ENCODE measurements around the gene DCHS1. TPM values are rescaled to one million over a fixed set of nuclear protein-coding genes. Genes with fewer than 3 reads are reported as not detected.

DCHS1 gene
- total and polyA plus RNA-seq, 3 experiments from 2014 or later: 0.89 to 1.5 (median 0.96) TPM

DNA sequence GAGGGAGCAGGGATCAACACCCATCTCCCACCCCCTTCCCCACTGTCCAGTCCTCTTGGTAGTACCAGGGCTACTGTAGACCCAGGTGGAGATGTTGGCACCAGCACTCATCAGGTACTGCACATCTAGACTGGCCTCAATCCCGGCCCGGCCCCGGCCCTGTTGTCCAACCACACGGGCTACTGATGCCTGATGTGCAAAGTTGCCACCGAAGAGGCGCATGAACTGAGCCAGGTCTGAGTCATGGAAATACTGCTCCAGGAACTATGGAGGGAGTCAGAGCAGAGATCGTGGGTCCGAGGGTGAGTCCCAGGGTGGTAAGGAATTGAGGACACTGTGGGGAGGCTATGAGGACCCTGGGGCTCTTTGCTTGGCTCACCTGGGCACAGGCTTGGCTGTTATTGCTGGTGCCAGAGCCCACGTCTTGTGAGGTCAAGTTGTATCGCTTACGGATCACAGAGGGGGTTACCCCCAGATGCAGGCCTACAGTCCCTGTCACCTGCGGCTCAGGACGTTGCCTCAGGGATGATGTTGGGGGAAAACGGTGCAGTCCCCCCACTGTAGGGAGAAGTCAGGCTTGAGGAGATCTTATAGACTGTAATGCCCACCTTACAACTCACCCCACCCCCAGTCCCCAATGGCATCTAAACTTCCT lies 38.9 kb downstream of the DCHS1 start:
- peak overlapping the region in 4 of 7 donors; percentile 20 to 74 (median 46) for H3K4me3 Mint-ChIP-seq
- Histone ChIP-seq H3K27ac (ENCODE audit: low read depth, low read length) (no peak overlapping the region), H3K9me3 (ENCODE audit: low read length) (no peaks in the 10 kb centered on the region), H3K4me1 (ENCODE audit: insufficient read depth, low read length) (peaks cover 29% of the 10 kb centered on the region), H3K36me3 (ENCODE audit: insufficient read depth, low read length) (peaks cover 9% of the 10 kb centered on the region), H3K4me3 (ENCODE audit: low read length) (no peak overlapping the region), H3K27me3 (ENCODE audit: insufficient read depth, low read length, poor library complexity, severe bottlenecking) (no peaks in the 10 kb centered on the region)
- CTCF ChIA-PET: interaction anchor here (4.5 kb wide), 1 partner anchor 13 kb away, joined by 42 read pairs; the partner anchor contains the start of genes ILK and RRP8
- DNase-seq: no peak
- peak overlapping the region in 4 of 8 donors; percentile 31 to 55 (median 48) for H3K27ac Mint-ChIP-seq
- POLR2A ChIA-PET: no interaction called here
- H3K36me3 Mint-ChIP-seq: peaks cover 0 to 11% (median 3%) of the 10 kb centered on the region in 3 donors
- peaks cover 9 to 13% (median 13%) of the 10 kb centered on the region in 3 donors for H3K4me1 Mint-ChIP-seq
- no peaks in the 10 kb centered on the region for H3K9me3 Mint-ChIP-seq
- H3K27me3 Mint-ChIP-seq: peaks cover 0 to 1% of the 10 kb centered on the region in 2 donors

DNA sequence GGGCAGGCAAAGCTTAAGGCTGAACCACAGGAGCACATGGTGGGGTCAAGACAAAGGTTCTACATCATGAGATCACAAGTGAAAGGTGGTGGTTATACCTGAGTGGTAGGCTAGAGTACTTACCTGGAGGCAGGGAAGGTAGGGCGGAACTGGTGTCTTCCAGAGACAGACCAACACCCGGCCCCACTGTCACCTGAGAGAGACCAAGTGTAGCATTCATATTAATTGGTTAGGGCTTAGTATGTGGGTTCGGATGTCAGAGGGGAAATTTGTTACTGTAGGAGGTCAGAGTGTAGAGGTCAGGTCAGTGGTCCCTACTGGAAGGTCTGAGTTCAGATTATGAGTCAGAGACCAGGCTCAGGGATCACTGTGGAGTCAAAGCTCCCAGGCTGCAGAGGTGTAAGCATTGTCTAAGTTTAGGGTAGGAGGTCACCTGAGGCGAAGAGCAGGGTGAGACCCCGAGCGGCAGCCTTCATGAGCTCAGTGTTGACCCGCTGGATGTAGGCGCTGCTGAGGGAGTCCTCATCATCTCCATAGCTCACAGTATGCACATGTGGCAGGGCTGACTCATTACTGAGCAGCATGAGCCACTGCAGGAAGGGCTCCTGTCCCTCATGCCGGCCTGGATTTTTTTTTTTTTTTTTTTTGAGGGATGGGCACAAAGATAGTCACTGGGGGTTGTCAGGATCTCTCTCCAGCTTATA lies 39.6 kb downstream of the DCHS1 start:
- peak overlapping the region in 5 of 8 donors; percentile 36 to 66 (median 49) for H3K27ac Mint-ChIP-seq
- ChIA-PET CTCF (interaction anchor here (1.1 to 4.5 kb wide), 2 partner anchors 13 to 67 kb away, joined by 5 to 42 read pairs; partner anchors contain the start of genes ILK, MRPL17 and RRP8), POLR2A (no interaction called here)
- H3K27ac ChIP-seq (ENCODE audit: low read depth, low read length): no peak overlapping the region
- peaks cover 15 to 19% (median 19%) of the 10 kb centered on the region in 3 donors for H3K4me1 Mint-ChIP-seq
- H3K4me1 ChIP-seq (ENCODE audit: insufficient read depth, low read length): peaks cover 33% of the 10 kb centered on the region
- H3K36me3 ChIP-seq (ENCODE audit: insufficient read depth, low read length): peaks cover 9% of the 10 kb centered on the region
- H3K9me3 Mint-ChIP-seq: no peaks in the 10 kb centered on the region
- no peaks in the 10 kb centered on the region for H3K27me3 Mint-ChIP-seq
- no peaks in the 10 kb centered on the region for H3K27me3 ChIP-seq (ENCODE audit: insufficient read depth, low read length, poor library complexity, severe bottlenecking)
- DNase-seq: no peak
- no peaks in the 10 kb centered on the region for H3K9me3 ChIP-seq (ENCODE audit: low read length)
- no peak overlapping the region for H3K4me3 ChIP-seq (ENCODE audit: low read length)
- H3K36me3 Mint-ChIP-seq: peaks cover 0 to 11% (median 10%) of the 10 kb centered on the region in 3 donors
- H3K4me3 Mint-ChIP-seq: peak overlapping the region in 4 of 7 donors; percentile 1 to 68 (median 54)

GRCh38 chr11:6615046-6615445 lies 40.6 kb downstream of the DCHS1 start:
- Histone ChIP-seq H3K4me1 (ENCODE audit: insufficient read depth, low read length) (peaks cover 41% of the 10 kb centered on the region), H3K27me3 (ENCODE audit: insufficient read depth, low read length, poor library complexity, severe bottlenecking) (no peaks in the 10 kb centered on the region), H3K4me3 (ENCODE audit: low read length) (no peak overlapping the region), H3K9me3 (ENCODE audit: low read length) (no peaks in the 10 kb centered on the region), H3K27ac (ENCODE audit: low read depth, low read length) (no peak overlapping the region), H3K36me3 (ENCODE audit: insufficient read depth, low read length) (peaks cover 18% of the 10 kb centered on the region)
- H3K4me3 Mint-ChIP-seq: peak overlapping the region in 1 of 7 donors; percentile 68
- CTCF ChIA-PET: interaction anchor here (1.1 kb wide), 2 partner anchors 68 kb away, joined by 4 to 5 read pairs; partner anchors contain the start of gene MRPL17
- H3K36me3 Mint-ChIP-seq: peaks cover 0 to 20% (median 15%) of the 10 kb centered on the region in 3 donors
- peaks cover 25 to 29% (median 28%) of the 10 kb centered on the region in 3 donors for H3K4me1 Mint-ChIP-seq
- H3K9me3 Mint-ChIP-seq: no peaks in the 10 kb centered on the region
- no peaks in the 10 kb centered on the region for H3K27me3 Mint-ChIP-seq
- POLR2A ChIA-PET: no interaction called here
- no peak for DNase-seq
- peak overlapping the region in 3 of 8 donors; percentile 10 to 38 (median 20) for H3K27ac Mint-ChIP-seq

GRCh38 chr11:6614446-6614845 lies 41.2 kb downstream of the DCHS1 start:
- Histone ChIP-seq H3K9me3 (ENCODE audit: low read length) (no peaks in the 10 kb centered on the region), H3K27me3 (ENCODE audit: insufficient read depth, low read length, poor library complexity, severe bottlenecking) (no peaks in the 10 kb centered on the region), H3K4me1 (ENCODE audit: insufficient read depth, low read length) (peaks cover 36% of the 10 kb centered on the region), H3K27ac (ENCODE audit: low read depth, low read length) (no peak overlapping the region), H3K36me3 (ENCODE audit: insufficient read depth, low read length) (peaks cover 24% of the 10 kb centered on the region), H3K4me3 (ENCODE audit: low read length) (no peak overlapping the region)
- CTCF ChIA-PET: interaction anchor here (0.5 to 1.1 kb wide), 2 partner anchors 53 to 69 kb away, joined by 3 to 4 read pairs; partner anchors contain the start of gene MRPL17
- peaks cover 31 to 35% (median 32%) of the 10 kb centered on the region in 3 donors for H3K4me1 Mint-ChIP-seq
- peak overlapping the region in 1 of 8 donors; percentile 17 for H3K27ac Mint-ChIP-seq
- no peak for DNase-seq
- H3K4me3 Mint-ChIP-seq: no peak overlapping the region
- H3K9me3 Mint-ChIP-seq: no peaks in the 10 kb centered on the region
- POLR2A ChIA-PET: no interaction called here
- peaks cover 0 to 26% (median 18%) of the 10 kb centered on the region in 3 donors for H3K36me3 Mint-ChIP-seq
- no peaks in the 10 kb centered on the region for H3K27me3 Mint-ChIP-seq

- H3K4me1 ChIP-seq (ENCODE audit: insufficient read depth, low read length): peaks cover 41% of the 10 kb centered on the region
- Mint-ChIP-seq H3K36me3 (peaks cover 0 to 35% (median 23%) of the 10 kb centered on the region in 3 donors), H3K27me3 (no peaks in the 10 kb centered on the region), H3K27ac (no peak overlapping the region), H3K9me3 (no peaks in the 10 kb centered on the region), H3K4me3 (no peak overlapping the region), H3K4me1 (peaks cover 37 to 40% (median 37%) of the 10 kb centered on the region in 3 donors)
- DNase-seq: no peak
- H3K27ac ChIP-seq (ENCODE audit: low read depth, low read length): no peak overlapping the region
- ChIA-PET CTCF (interaction anchor here (1.1 to 7.8 kb wide), 8 partner anchors 8 to 132 kb away, joined by 3 to 68 read pairs (median 4); partner anchors contain the start of gene MRPL17), POLR2A (interaction anchor here (1.0 to 2.4 kb wide), 3 partner anchors 58 to 223 kb away, joined by 4 to 6 read pairs (median 6); partner anchors contain the start of gene SMPD1)
- peaks cover 34% of the 10 kb centered on the region for H3K36me3 ChIP-seq (ENCODE audit: insufficient read depth, low read length)
- no peaks in the 10 kb centered on the region for H3K27me3 ChIP-seq (ENCODE audit: insufficient read depth, low read length, poor library complexity, severe bottlenecking)
- no peaks in the 10 kb centered on the region for H3K9me3 ChIP-seq (ENCODE audit: low read length)
- no peak overlapping the region for H3K4me3 ChIP-seq (ENCODE audit: low read length)
These were observed 42.1 kb downstream of the DCHS1 start for GRCh38 chr11:6613496-6613895.

DNA sequence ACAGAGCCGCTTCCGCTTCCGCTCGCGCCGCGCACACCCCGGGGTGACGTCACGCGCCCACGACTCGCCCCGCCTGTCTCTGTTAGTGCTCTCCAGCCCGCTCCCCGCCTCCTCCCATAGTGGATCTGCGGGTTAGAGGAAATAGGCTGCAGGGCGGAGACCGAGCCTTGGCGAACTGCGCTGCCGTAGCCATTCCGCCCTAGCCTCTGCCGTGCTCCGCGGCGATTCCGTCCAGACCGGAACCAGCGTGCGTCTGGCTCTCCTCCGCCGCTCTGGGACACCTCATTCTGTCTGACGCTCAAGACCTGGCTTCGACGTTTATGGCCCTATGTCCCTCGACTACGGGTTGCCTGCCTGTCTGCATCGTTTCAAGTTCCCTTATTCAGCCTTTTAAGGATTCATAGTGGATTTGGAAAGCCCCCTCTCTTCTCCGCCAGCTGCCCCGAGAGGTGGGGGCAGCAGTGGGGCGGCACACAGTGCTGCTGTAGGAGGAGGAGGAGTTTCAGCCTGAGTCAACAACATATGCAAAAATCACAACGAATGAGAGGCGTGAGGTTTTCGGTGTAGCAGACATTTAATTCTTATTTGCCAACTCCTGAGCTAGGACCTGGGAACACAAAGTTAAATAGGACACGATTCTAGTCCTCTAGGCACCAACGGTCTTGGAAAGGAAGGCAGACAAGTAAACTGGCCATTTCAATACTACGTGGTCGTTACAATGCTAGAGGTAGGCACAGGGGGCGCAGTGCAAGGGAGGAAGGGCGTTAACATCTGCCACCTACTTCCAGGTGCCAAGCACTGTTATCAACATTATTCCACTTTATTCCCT lies 43.2 kb downstream of the DCHS1 start, which contains the start of gene TAF10:
Gene TAF10 (minus strand): TSS at position 4 of the 829 bp plus-strand sequence. CDS start 27 bp downstream, outside the sequence.
- H3K9me3 Mint-ChIP-seq: no peaks in the 10 kb centered on the region
- H3K4me3 ChIP-seq (ENCODE audit: low read length): peak within 1 kb of the TSS; percentile 93
- H3K4me3 Mint-ChIP-seq: peak within 1 kb of the TSS in 6 of 7 donors; percentile 89 to 95 (median 90)
- peak within 1 kb of the TSS in 7 of 8 donors; percentile 93 to 99 (median 97) for H3K27ac Mint-ChIP-seq
- CTCF ChIA-PET: interaction anchor here (0.7 to 7.8 kb wide), 17 partner anchors 8 to 233 kb away, joined by 3 to 68 read pairs (median 4); partner anchors contain the start of genes ARFIP2, ILK, MRPL17 and RRP8
- peak within 1 kb of the TSS; percentile 98 for H3K27ac ChIP-seq (ENCODE audit: low read depth, low read length)
- peaks cover 42% of the 10 kb centered on the region for H3K4me1 ChIP-seq (ENCODE audit: insufficient read depth, low read length)
- peak; percentile 94 to 97 (median 95) for DNase-seq
- H3K27me3 ChIP-seq (ENCODE audit: insufficient read depth, low read length, poor library complexity, severe bottlenecking): no peaks in the 10 kb centered on the region
- POLR2A ChIA-PET: interaction anchor here (0.6 to 2.4 kb wide), 20 partner anchors 8 to 233 kb away, joined by 3 to 26 read pairs (median 6); partner anchors contain the start of genes APBB1, ARFIP2, ILK and MRPL17
- H3K36me3 ChIP-seq (ENCODE audit: insufficient read depth, low read length): peaks cover 44% of the 10 kb centered on the region
- no peaks in the 10 kb centered on the region for H3K9me3 ChIP-seq (ENCODE audit: low read length)
- peaks cover 0 to 44% (median 24%) of the 10 kb centered on the region in 3 donors for H3K36me3 Mint-ChIP-seq
- peaks cover 37 to 43% (median 41%) of the 10 kb centered on the region in 3 donors for H3K4me1 Mint-ChIP-seq
- no peaks in the 10 kb centered on the region for H3K27me3 Mint-ChIP-seq

DNA sequence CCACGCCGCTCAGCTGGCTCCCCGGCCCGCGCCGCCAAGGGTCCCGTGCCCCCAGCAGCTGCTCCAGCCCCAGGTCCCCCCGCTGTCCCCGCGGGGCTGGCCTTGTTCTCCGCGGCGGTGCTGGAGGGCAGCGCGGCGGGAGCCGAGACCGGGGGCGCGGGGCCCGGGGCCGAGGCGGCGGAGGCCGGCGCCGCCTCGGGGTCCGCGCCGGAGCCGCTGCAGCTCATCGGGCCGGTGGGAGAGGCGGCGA lies 43.7 kb downstream of the DCHS1 start:
- Histone ChIP-seq H3K36me3 (ENCODE audit: insufficient read depth, low read length) (peaks cover 46% of the 10 kb centered on the region), H3K27ac (ENCODE audit: low read depth, low read length) (peak overlapping the region; percentile 98), H3K4me3 (ENCODE audit: low read length) (peak overlapping the region; percentile 76), H3K4me1 (ENCODE audit: insufficient read depth, low read length) (peaks cover 44% of the 10 kb centered on the region), H3K9me3 (ENCODE audit: low read length) (no peaks in the 10 kb centered on the region), H3K27me3 (ENCODE audit: insufficient read depth, low read length, poor library complexity, severe bottlenecking) (no peaks in the 10 kb centered on the region)
- ChIA-PET POLR2A (interaction anchor here (0.6 to 2.4 kb wide), 20 partner anchors 8 to 233 kb away, joined by 3 to 26 read pairs (median 6); partner anchors contain the start of genes APBB1, ARFIP2, DCHS1 and ILK), CTCF (interaction anchor here (0.7 to 7.8 kb wide), 12 partner anchors 9 to 233 kb away, joined by 3 to 68 read pairs (median 4); partner anchors contain the start of genes ARFIP2, ILK, MRPL17 and RRP8)
- Mint-ChIP-seq H3K9me3 (no peaks in the 10 kb centered on the region), H3K27ac (peak overlapping the region in 7 of 8 donors; percentile 93 to 99 (median 97)), H3K27me3 (no peaks in the 10 kb centered on the region), H3K4me3 (peak overlapping the region in 6 of 7 donors; percentile 89 to 95 (median 90)), H3K4me1 (peaks cover 36 to 48% (median 41%) of the 10 kb centered on the region in 3 donors), H3K36me3 (peaks cover 0 to 46% (median 24%) of the 10 kb centered on the region in 3 donors)
- DNase-seq: no peak
